Daoy (cell line): ENCODE results near the gene COMMD10. TPM values are rescaled to one million over a fixed set of nuclear protein-coding genes. Genes with fewer than 3 reads are reported as not detected.
"Not testable (repeated sequence)": the region's sequence is repeated elsewhere in the genome, so short reads cannot be mapped to it uniquely, and the experiment has no call there.

Experiments used
- DNase-seq: peaks from one replicate; pipeline ENCODE4 v3.0.0-alpha.2; 2015; ENCODE audit warnings: low read depth
- total RNA-seq: library from RNA; depleted of rRNA; stranded (reverse); fragments of >200 nt; shearing (Covaris generic); gene quantifications from 2 replicates; pipeline ENCODE4 v1.2.3, GENCODE V29; 2014; rRNA removed

Gene COMMD10
- total RNA-seq: 43.1 and 49.3 TPM in 2 replicates

DNA sequence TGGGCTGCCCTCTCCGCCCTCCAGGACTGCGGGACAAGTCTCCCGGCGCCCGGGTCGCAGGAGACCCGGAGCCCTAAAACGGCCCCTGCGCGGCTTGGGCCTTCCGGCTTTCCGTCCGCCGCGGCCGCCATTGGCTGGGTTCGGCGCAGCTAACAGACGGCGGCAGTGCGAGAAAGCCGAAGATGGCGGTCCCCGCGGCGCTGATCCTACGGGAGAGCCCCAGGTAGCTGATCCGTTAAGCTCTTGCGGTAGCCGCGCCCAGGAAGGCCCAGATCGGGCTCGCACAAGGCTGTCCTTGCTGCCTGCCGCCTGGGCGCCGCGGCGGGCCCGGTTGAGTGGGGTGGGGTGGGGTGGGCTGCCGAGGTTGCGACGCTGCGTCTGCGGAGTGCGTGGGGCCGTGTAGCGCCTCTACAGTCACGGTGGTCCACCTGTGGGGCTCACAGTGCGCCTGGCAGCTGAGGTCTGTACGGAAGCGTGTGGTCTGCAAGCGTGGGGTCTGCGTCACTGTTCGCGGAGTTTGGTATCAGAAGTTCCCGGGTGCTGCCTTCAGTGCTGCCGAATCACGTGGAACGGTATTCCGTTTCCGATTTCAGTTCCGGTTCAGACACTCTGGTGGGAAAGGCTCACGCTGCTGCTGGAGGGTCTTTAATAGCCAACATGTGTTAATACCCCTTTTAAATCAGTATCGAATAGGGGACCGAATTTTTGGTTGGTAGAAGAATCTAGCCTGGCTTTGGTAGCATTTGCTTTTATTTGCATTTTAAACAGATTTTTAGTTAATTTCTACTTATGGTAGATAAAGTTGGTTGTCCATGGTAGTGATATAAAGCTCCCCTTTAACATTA lies at the start of gene COMMD10:
COMMD10 (plus strand) TSS at position 155 of the 845 bp plus-strand sequence.
- DNase-seq: peak; percentile 92

DNA sequence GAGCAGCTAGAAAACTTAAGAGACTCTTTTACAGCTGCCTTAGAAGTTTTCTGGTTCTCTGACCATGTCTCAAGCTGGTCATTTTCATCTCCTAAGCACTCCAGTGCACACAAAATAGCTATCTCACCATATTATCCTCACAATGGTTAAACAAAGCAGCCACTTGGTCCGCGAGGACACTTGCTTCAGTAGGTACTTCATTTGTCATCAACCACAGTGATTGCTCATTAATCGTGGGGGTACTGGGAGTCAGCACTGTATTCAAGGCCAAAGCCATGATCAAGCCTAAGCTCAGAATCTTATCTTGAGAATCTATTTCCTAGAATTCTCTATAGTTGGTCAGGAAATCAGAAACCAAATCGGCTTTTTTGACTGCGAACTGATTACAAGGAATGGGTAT lies 49.7 kb upstream of the COMMD10 start:
- DNase-seq: peak; percentile 44

DNA sequence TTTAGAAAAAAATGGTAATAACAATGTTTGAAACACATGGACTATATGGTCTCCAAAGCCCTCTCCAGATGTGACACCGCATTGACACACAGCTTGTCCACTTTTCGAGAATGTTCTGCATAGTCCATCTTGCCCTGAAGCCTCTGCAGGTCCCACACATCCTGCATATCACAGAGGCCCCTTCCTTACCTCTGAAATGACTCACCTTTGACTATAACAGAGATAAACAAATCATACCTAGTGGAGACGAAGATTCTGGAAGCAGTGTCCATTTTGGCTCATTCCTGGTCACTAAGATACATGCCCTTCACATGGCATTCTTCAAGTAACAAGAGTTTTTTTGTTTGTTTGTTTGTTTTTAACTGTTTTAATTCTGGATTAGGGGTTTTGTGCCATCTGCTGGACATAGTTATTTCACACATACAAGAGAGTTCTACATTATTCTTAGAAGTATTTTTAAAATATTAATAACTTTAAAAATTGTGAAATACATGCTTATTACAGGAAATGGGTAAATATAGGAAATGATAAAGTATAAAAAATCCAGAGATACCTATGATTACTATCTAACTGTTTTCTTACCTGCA lies 47.5 kb upstream of the COMMD10 start:
- DNase-seq: no peak

DNA sequence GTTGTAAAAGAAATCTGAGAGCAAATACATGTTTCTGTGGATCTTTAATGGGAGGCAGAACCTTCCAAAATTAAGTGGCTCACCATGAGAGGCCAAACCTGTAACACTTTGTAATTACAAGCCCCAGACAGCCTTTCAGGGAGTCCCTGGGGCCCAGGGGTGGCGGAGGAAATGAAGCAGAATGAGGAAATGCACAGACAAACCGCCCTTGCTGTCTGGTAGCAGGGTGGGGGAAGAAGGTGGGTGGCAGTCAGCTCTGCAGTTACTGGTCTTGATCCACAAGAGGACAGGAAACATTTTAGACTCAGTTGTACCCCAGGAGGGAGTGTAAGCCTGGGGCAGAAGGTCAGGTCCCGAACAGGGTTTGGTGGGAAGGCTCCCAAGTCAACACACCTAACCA lies 46.0 kb upstream of the COMMD10 start:
- DNase-seq: no peak

DNA sequence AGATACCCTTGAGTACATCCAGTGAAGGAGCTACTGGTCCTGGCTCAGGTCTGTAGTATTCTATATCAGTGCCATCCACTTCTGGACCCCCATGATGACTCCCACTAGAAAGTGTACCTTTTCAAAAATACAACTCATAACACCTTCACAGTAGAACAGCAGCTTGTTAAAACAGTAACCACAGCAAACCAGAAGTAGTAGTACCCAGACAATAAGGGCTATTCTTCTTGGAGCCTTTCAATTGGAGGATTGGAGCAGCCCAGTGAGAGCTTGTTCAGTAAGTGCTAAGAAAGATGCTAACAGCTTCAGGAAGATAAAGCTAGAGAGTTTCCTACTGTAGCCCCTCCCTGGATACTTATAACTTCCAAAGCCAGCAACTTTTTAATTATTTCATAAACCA lies 42.5 kb upstream of the COMMD10 start:
- no peak for DNase-seq

DNA sequence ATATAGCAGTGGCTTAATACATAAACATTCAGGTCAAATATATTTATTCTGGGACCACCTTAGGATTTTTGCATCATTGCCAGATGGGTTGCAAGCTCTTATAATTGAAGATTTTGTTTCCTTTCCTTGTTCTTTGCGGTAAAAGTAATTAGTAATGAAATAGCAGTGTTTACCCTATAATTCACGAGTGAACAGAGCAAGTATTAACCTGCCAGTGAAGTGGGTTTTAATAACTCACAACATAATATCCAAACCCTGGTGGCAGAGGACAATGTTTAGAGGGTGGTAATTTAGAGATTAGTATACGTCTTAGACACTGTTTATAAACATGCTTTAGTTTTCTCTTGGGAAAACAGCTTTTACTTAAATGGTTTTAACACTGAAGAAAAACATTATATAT lies 40.8 kb upstream of the COMMD10 start:
- no peak for DNase-seq

DNA sequence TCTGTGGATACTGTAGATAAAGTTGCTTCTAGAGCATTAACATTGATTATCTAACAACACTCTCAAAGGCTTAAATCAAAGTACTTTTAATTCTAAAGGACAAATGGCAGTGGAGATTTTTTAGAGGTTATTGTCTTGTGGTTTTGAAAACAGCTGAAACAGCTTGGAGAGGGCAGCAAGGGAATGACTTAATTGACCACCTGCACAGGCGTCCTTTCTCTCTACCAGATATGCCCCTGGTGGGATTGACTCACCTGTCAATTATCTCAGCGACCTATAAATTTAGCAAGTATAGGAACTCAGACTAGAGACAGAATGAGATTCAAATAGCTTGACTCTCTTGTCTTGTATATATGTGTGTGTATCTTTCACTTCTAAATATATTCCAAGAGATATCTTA lies 39.0 kb upstream of the COMMD10 start:
- no peak for DNase-seq

DNA sequence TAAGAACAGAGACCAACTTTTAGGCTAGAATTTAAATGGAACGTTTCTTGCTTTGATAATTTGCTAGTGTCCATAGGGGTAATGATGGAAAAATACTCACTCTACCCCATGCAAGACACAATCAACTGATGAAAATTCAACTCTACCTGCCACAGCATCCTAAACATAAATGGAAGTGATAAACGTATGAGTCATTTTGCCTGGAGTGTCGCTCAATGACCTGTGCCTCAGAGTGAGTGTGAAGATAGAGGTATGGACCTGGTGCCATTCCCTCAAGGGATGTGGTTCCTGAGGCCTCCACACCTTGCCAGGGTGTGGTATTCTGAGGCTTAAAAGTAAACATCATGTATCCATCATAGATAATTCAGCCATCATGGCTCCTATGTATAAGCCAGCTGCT lies 38.6 kb upstream of the COMMD10 start:
- no peak for DNase-seq

DNA sequence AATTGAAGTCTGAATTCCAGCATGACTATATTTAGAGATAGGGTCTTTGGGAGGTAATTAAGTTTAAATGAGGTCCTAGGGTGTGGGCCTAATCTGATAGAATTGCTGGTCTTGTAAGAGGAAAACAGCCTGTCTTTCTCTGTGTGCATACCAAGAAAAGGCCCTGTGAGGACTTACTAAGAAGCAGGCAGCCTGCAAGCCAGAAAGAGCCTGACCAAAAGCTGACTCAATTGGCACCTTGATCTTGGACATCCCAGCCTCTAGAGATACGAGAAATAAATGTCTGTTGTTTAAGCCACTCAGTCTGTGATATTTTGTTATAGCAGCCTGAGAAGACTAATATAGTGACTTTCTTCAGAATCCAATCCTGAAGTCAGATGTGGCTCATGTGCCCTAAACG lies 38.0 kb upstream of the COMMD10 start:
- no peak for DNase-seq

DNA sequence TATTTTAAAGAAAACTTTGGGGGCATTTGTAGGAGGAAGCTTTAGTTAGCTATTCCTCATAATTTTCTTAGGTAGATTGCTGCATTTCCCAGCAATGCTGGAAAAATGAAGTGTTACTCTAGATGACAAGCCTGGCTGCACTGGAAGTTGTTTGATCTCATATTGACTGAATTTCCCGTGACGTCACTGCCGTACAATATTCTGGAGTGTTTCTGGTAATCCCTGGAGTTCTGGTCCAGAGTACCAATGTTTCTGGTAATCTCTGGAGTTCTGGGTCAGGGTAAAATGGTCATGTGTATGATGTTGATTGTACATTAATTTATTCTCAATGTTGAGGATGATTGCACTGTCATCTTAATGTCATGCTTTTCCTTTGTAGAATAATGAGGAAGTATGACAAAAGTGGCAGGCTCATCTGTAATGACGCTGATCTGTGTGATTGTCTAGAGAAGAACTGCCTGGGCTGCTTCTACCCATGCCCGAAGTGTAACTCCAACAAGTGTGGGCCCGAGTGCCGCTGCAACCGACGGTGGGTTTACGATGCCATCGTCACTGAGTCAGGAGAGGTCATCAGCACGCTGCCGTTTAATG lies 26.4 kb upstream of the COMMD10 start:
- DNase-seq: no peak

DNA sequence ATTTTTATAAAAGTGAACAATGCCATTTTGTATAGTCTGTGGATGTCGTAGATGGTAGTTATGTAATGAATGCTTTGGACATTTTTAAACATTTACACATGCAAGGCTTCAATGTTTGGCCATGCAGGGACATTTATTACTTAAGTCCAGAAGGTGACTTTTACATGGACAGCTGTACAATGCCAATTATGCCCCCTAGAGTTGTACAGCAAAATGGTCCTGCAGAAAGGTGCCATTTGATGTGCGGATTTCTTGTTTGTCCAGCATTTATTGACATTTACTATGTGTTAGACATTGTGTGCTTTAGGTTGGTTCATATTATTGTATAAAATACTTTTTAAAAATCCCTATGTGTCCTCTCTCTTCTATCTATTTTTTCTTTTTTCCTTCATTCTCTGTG lies 22.5 kb upstream of the COMMD10 start:
- no peak for DNase-seq

DNA sequence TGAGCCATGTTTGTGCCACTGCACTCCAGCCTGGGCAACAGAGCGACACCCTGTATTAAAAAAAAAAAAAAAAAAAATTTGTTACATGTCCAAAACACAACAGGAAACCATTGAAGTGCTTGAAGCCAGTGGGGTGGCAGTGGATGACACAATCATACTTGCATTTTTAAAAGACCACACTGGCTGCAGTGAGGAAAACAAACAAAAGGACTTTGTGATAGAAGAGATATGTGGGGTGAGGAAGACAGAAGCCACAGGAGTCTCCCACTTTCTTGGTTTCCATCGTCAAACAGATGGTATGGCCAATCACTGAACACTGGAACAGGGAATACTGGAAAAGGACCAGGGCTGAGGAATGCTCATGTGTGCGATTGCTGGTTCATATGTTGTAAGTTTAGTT lies 20.9 kb upstream of the COMMD10 start:
- peak; percentile 41 for DNase-seq

DNA sequence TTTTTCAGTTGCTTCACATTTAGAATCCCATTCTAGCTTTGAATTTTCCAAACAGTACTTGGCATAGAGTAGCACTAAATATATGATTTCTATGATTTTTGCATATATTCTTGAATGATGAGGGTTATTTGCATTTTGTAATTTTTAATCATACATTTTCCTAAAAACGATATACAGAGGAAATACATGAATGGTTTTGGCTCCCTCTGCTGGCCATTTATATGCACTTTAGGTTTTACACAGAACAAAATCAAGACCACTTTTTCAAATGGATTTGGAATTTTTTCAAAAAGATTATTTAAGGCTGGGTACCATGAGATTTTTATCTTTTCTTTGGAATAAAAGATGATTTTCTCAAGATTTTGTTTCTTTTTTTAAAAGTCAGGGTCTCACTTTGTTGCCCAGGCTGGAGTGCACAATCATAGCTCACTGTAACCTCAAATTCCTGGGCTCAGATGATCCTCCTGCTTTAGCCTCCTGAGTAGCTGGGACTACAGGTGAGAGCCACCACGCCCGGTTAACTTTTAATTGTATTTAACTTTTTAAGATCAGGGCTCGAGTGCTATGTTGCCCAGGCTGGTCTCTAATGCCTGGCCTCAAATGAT lies 16.7 kb upstream of the COMMD10 start:
- DNase-seq: peak; percentile 51

DNA sequence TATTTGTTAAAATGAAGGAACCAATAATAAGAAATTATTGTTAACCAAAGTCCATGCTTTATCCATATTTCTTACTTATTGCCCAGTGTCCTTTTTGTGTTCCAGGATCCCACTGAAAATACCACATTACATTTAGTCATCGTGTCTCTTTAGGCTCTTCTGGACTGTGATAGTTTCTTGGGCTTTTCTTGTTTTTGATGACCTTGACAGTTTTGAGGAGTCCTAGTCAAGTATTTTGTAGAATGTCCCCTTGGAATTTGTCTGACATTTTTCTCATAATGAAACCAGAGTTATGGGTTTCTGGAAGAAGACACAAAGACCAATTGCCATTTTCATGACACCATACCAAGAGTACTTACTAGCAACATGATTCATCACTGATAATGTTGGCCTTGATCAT lies 13.6 kb upstream of the COMMD10 start:
- no peak for DNase-seq

DNA sequence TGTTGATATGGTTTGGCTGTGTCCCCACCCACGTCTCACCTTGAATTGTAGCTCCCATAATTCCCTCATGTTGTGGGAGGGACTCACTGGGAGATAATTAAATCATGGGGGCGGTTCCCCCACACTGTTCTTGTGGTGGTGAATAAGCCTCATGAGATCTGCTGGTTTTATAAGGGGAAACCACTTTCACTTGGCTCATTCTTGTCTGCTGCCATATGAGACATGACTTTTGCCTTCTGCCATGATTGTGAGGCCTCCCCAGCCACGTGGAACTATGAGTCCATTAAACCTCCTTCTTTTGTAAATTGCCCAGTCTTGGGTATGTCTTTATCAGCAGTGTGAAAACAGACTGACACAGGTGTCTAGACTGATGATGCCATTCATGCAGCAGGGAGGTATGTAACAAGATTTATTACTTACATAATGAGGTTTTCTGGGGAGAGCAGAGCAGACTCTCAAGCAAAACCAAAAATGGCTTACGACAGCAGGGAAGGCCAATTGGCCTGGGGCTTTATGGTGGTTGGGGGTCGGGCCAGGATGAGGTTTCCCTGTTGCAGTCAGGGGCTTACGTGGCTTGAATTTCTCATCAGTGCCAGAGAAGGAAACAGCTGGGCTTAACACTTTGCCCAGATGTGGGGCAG lies 9.5 kb upstream of the COMMD10 start:
- peak; percentile 52 for DNase-seq

DNA sequence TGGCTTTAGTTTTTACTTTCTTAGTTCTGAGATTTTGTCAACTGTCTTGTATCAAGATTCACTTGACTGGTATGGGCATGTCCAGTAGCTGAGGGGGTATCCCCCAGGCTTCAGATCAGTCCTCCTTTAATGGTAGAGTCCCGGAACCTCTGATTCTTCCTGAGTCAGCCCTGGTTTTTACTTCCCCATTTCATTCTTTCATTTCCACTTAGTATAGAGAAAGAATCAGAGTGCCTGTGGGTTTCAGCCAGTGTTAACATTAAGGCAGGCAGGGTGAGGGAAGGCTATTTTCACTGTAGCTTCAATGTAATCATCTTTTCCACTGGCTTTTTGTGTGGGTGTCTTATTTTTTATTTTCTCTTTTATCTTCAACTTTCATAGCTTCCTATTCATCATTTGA lies 8.3 kb upstream of the COMMD10 start:
- DNase-seq: no peak

DNA sequence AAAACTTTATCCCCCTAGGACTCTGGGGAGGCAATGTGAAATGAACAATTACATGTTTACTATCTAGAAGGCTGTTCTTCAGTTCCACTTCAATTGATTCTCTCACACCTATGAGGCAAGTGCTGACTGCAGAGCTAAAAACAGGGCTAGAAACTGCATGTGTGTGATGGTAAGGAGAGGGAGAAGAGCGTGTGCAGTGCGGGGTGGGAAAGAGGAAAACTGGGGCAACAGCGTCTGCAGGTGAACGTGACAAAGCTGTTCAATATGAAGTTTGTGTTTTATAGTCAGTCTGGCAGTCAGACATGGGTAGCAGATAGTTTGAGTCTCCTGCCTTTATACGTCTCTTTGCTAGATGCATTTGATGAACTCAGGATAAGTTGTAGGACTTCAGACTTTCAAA lies 6.6 kb upstream of the COMMD10 start:
- DNase-seq: no peak

DNA sequence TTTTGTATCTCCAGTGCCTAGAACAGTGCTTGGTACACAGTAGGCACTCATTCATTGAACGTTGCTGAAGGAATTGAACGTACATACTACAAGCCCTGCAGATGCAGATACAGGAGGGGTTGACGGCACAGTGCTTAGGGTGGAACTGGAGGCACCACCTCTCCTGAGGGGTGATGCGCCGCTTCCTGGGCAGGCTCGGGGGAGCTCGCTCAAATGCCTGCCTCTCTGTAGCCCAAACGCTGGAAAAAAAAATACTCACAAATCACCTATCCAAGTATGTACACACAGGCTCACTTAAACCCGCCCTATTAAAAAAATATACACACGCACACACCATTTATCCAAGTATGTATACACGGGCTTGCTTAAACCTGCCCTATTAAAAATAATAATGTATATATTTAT lies 536 bp upstream of the COMMD10 start:
- peak; percentile 37 for DNase-seq

DNA sequence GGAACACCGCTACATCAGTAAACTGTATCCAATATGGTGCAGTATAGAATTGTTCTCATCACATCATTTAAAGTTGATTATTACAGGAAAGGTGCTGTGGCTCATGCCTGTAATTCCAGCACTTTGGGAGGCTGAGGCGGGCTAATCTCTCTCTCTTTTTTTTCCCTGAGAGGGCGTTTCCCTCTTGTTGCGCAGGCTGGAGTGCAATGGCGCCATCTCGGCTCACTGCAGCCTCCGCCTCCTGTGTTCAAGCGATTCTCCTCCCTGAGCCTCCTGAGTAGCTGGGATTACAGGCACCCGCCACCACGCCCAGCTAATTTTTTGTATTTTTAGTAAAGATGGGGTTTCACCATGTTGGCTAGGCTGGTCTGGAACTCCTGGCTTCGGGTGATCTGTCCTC lies 1.5 kb downstream of the COMMD10 start:
- not testable (repeated sequence) for DNase-seq

DNA sequence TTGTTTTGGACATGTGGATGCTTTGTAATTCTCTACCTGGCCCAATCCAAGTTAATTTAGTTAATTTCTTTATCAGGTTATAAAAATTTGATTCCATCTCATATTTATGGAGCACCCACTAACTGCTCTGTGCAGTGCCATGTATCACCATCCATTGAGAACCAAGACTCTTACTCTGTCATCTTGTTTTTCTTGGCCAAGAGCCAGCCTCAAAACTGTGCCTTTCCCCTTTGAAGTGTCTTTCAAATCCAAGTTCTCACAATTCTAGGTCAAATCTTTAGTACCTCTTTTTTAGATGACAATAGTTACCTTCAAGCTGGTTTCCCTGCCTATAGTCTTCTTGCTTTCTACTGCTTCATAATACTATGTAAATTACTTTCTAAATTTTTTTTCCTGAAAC lies 3.2 kb downstream of the COMMD10 start:
- DNase-seq: peak; percentile 29

DNA sequence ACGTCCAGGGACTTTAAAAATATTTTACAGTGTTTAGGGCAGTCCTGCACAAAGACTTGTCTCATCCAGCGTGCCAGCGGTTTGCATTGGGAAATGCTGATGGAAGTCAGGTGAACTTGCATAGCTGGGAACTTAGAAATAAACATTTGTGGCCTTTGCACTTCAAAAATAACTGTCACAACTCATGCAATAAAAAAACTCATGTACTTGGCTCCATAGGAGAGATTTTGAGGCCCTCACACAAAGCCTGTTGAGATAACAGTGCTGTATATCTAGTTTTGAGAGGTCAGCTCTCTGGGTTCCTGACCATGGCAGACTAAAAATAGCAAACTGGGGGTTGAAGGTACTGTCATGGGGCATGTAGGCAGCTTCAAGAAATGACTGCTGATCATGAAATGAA lies 5.5 kb downstream of the COMMD10 start:
- no peak for DNase-seq

DNA sequence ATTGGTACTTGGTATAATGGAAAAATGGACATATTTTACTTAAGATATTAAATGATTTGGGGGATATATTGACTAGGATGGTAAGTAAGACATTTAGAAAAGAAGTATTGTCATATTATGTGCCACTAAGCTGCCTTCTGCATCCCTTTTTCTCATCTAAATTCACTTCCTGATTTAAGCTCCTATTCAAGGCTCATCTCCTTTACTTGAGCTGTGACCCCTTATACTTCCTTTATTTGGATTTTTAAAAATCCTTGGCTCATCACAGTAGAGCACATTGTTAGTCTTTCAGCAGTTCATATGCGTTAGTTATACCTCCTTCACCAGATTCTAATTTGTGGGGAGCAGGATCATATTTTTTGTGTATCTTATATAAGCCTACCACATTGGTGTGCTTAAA lies 6.6 kb downstream of the COMMD10 start:
- DNase-seq: no peak
